ENCODE data around the gene PDK1. TPM values are rescaled to one million over a fixed set of nuclear protein-coding genes. Genes with fewer than 3 reads are reported as not detected.

Gene PDK1
- total and polyA plus RNA-seq, 2 experiments from 2014 or later = 25.6 to 42.0 TPM

GRCh38 chr2:172562298-172562697, 6.4 kb downstream of the PDK1 start (continued):
- TF ChIP-seq ZNF462 (CRISPR knock-in tag; IDR thresholded peaks at IDR 0.05) (no peak), CTCF (conservative IDR thresholded peaks at IDR 0.05; ENCODE audit: low read depth in 2 of 2) (no peak), NANOG (IDR thresholded peaks at IDR 0.05; ENCODE audit: borderline replicate concordance) (no peak), CREB1 (CRISPR knock-in tag; IDR thresholded peaks at IDR 0.05; ENCODE audit: low read depth) (no peak), POLR2AphosphoS5 (IDR thresholded peaks at IDR 0.05; ENCODE audit: low read depth) (no peak), JUNB (IDR thresholded peaks at IDR 0.05; ENCODE audit: unreplicated experiment) (no peak)

- no peak overlapping the region for H3K4me2 ChIP-seq
- no peaks in the 10 kb centered on the region for H3K27me3 ChIP-seq (ENCODE audit: insufficient read depth)
- H4K20me1 ChIP-seq (replicated peaks; ENCODE audit: insufficient read depth) = no peaks in the 10 kb centered on the region; the same call in 1 of the 2 replicates
- Mint-ChIP-seq H3K4me3 (no peak overlapping the region), H3K9me3 (no peaks in the 10 kb centered on the region), H3K27me3 (ENCODE audit: insufficient read depth, low read depth, poor library complexity) (no peaks in the 10 kb centered on the region), H3K36me3 (ENCODE audit: low read depth) (peaks cover 41% of the 10 kb centered on the region; the same call in 2 of the 3 replicates), H3K27ac (no peak overlapping the region), H3K4me1 (peaks cover 8% of the 10 kb centered on the region; the same call in 2 of the 3 replicates)
- H3K79me2 ChIP-seq (replicated peaks; ENCODE audit: insufficient read depth) = peaks cover 10% of the 10 kb centered on the region
- no peaks in the 10 kb centered on the region for H3K9me2 ChIP-seq (ENCODE audit: insufficient read depth)
- no peak overlapping the region for H3K4me3 ChIP-seq
- no peak overlapping the region for H3K27ac ChIP-seq (ENCODE audit: low read depth)
- no peak for TF ChIP-seq JUNB (IDR thresholded peaks at IDR 0.05; ENCODE audit: unreplicated experiment)
- no peak overlapping the region for H2AFZ ChIP-seq
- H3K4me1 ChIP-seq (ENCODE audit: insufficient read depth) = no peaks in the 10 kb centered on the region
- ATAC-seq (no peak), DNase-seq (ENCODE audit: low spot score) (no peak)
- H3F3A ChIP-seq (replicated peaks; ENCODE audit: low read depth) = no peaks in the 10 kb centered on the region
- H3K36me3 ChIP-seq (ENCODE audit: insufficient read depth) = peaks cover 19% of the 10 kb centered on the region; the same call in 1 of the 2 replicates
Observed at GRCh38 chr2:172564376-172564775, 8.5 kb downstream of the PDK1 start.
